ENCODE results near the gene LPCAT1. TPM values are rescaled to one million over a fixed set of nuclear protein-coding genes. Genes with fewer than 3 reads are reported as not detected.
"Not testable (repeated sequence)": the region's sequence is repeated elsewhere in the genome, so short reads cannot be mapped to it uniquely, and the experiment has no call there.

The LPCAT1 gene
- total RNA-seq, 2 experiments from 2014 or later = 60.8 to 68.3 TPM

DNA sequence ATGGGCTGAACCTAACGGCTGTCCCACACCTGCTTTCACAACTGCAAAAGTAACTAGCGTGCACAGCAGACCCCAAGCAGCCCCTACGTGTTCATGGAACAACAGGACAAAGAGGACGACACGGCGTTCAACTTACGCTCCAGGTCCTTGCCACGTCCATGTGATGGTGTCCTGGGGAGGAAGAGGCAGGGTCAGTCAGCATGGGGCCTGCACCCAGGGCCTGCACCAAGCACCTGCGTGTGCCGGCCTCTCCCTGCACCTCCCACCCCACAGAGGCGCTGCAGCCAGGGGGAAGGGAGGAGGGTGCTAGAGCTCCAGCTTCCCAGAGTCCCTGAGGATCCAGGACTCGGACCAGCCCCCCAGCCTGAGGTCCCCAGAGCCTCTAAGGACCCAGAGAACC, 43.0 kb downstream of the LPCAT1 start:
- Mint-ChIP-seq H3K27ac (no peak overlapping the region), H3K4me3 (no peak overlapping the region), H3K4me1 (ENCODE audit: low read depth) (no peaks in the 10 kb centered on the region), H3K36me3 (ENCODE audit: low read depth) (peaks cover 8% of the 10 kb centered on the region), H3K9me3 (ENCODE audit: insufficient read depth) (no peaks in the 10 kb centered on the region), H3K27me3 (ENCODE audit: low read depth) (no peaks in the 10 kb centered on the region)
- no peak for DNase-seq
- ATAC-seq = no peak
- ChIA-PET POLR2A (no interaction called here), CTCF (interaction anchor here (1.1 to 2.7 kb wide), 5 partner anchors 9 to 164 kb away, joined by 3 to 16 read pairs (median 4); no protein-coding TSS in a partner anchor)

DNA sequence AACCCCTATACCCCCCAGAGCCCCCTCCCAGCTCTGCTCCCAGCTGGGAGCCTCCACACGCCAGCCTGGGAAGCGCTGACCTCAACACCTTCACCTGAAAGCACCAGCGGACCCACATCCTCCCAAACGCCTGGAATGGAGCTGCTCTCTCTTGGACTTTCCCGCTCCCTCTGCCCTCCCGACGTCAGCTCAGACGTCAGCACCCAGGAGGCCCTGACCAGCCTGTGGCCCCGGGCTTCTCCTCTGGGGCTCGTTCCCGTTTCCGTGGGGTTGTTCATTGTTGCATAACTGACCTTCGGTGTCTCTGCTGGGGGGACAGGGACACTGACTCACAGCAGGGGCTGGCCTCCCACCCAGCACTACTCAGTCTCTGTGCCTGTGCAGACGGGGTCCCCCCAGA, 43.5 kb downstream of the LPCAT1 start:
- Mint-ChIP-seq H3K27ac (no peak overlapping the region), H3K36me3 (ENCODE audit: low read depth) (peaks cover 8% of the 10 kb centered on the region), H3K4me3 (no peak overlapping the region), H3K4me1 (ENCODE audit: low read depth) (no peaks in the 10 kb centered on the region), H3K27me3 (ENCODE audit: low read depth) (no peaks in the 10 kb centered on the region), H3K9me3 (ENCODE audit: insufficient read depth) (no peaks in the 10 kb centered on the region)
- no peak for DNase-seq
- ChIA-PET CTCF (interaction anchor here (0.9 to 2.7 kb wide), 6 partner anchors 9 to 307 kb away, joined by 3 to 16 read pairs (median 4); no protein-coding TSS in a partner anchor), POLR2A (no interaction called here)
- ATAC-seq = no peak

DNA sequence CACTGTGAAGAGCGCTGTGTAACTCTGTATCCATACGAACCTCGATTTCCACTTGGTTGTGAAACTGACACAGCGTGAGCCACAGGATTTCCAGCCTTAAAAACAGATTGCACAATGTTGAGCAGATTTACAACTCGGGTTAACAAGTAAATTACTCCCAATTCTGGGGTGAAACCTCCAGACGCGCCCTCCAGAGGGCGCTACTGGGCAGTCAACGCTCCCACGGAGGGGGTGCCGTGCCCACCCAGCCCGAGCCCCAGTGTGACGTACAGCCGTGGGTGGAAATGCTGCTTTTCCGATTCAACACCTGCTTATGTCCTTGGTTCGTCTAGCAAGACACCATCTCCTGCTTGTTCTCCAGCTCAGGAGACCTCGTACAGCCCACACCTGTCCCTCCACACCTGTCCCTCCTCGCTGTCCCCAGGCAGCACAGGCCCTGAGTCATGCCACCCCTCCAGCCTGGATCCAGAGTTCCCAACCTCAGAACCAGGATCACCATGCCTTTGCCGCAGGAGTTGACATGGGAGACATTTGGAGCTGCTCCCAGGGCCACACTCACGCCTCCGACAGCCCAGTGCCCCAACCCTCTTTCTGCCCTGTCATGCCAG, 44.1 kb downstream of the LPCAT1 start:
- Mint-ChIP-seq H3K9me3 (ENCODE audit: insufficient read depth) (no peaks in the 10 kb centered on the region), H3K4me3 (no peak overlapping the region), H3K4me1 (ENCODE audit: low read depth) (no peaks in the 10 kb centered on the region), H3K27ac (no peak overlapping the region), H3K27me3 (ENCODE audit: low read depth) (no peaks in the 10 kb centered on the region), H3K36me3 (ENCODE audit: low read depth) (peaks cover 8% of the 10 kb centered on the region)
- CTCF ChIA-PET = interaction anchor here (0.9 to 2.7 kb wide), 7 partner anchors 9 to 307 kb away, joined by 3 to 16 read pairs (median 4); no protein-coding TSS in a partner anchor
- POLR2A ChIA-PET = no interaction called here
- peak; percentile 43 for DNase-seq
- ATAC-seq = no peak

DNA sequence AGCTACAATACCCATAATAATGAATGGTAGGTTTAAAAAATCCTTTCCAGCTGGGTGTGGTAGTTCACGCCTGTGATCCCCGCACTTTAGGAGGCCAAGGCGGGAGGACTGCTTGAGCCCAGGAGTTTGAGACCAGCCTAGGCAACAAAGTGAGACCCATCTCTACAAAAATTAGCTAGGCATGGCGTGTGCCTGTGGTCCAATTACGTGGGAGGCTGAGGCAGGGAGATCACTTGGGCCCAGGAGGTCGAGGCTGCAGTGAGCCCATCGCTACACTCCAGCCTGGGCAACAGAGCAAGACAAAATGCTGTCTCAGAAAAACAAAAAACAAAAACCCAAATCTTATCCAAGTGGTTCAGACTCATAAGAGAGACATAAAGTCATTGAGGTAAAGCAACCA, 44.7 kb downstream of the LPCAT1 start:
- Mint-ChIP-seq H3K4me3 (no peak overlapping the region), H3K4me1 (ENCODE audit: low read depth) (no peaks in the 10 kb centered on the region), H3K9me3 (ENCODE audit: insufficient read depth) (no peaks in the 10 kb centered on the region), H3K27me3 (ENCODE audit: low read depth) (no peaks in the 10 kb centered on the region), H3K36me3 (ENCODE audit: low read depth) (peaks cover 8% of the 10 kb centered on the region), H3K27ac (no peak overlapping the region)
- ChIA-PET POLR2A (no interaction called here), CTCF (interaction anchor here (0.9 to 2.7 kb wide), 5 partner anchors 9 to 306 kb away, joined by 3 to 16 read pairs (median 4); no protein-coding TSS in a partner anchor)
- DNase-seq (no peak), ATAC-seq (no peak)

DNA sequence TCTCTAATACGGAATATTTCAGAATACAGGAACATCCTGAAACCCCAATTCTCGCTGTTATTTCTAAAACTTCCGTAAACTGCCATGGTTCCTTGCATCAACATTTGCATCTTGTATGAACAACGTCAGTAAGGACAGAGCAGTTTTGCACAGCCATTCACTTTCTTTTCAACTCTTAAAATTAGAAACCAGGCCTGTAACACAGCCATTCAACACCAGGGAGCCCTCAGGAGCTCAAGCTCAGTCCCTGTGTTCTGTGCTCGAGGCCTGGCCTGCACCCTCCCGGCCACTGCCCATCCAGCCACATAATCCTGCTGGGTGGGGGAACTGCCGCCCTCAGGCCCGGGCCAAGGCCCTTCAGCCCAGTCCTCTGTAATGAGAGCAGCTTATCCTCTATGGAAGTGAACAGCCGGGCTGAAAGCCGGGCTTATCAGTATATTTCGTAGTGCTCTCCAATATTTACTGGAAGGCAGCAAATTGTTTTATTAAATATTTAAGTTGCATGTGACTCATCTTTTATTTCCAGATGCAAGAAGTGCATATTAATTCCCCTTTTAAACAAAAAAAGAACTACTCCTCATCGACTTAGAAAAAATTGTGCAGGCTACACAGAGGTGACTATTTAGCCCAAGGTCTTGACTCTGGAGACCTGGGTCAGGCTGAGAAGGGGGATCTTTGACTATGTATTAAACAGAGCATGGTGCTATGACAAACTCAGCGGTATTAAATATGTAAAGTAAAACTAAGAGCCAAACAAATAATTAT, 45.3 kb downstream of the LPCAT1 start:
- ATAC-seq = no peak
- H3K27me3 Mint-ChIP-seq (ENCODE audit: low read depth) = no peaks in the 10 kb centered on the region
- H3K9me3 Mint-ChIP-seq (ENCODE audit: insufficient read depth) = no peaks in the 10 kb centered on the region
- POLR2A ChIA-PET = no interaction called here
- H3K4me1 Mint-ChIP-seq (ENCODE audit: low read depth) = no peaks in the 10 kb centered on the region
- H3K4me3 Mint-ChIP-seq = no peak overlapping the region
- CTCF ChIA-PET = interaction anchor here (1.0 to 2.7 kb wide), 3 partner anchors 14 to 164 kb away, joined by 3 to 11 read pairs (median 3); no protein-coding TSS in a partner anchor
- H3K36me3 Mint-ChIP-seq (ENCODE audit: low read depth) = peaks cover 8% of the 10 kb centered on the region
- no peak overlapping the region for H3K27ac Mint-ChIP-seq
- no peak for DNase-seq

DNA sequence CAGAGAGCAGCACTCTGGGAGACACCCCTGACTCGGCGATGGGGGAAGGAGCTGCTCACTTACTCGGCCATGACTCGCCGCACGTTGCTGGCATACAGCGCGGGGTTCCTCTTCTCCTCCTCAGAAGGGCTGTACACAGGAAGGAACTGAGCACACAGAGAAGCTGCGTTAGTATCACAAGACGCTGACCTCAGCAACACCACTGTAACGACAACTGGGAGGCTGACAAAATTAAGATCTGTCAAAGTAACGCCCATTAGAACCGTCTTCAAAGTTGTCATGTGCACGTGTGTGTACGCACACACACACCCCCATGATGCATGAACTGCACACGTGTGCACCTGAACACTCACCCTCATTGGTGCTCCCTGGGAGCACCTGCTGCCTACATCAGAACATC, 46.4 kb downstream of the LPCAT1 start:
- ChIA-PET POLR2A (no interaction called here), CTCF (interaction anchor here (1.0 kb wide), 1 partner anchor 97 kb away, joined by 3 read pairs; no protein-coding TSS in a partner anchor)
- DNase-seq (no peak), ATAC-seq (no peak)
- peaks cover 11% of the 10 kb centered on the region for H3K36me3 Mint-ChIP-seq (ENCODE audit: low read depth)
- H3K27me3 Mint-ChIP-seq (ENCODE audit: low read depth) = no peaks in the 10 kb centered on the region
- no peak overlapping the region for H3K27ac Mint-ChIP-seq
- no peaks in the 10 kb centered on the region for H3K4me1 Mint-ChIP-seq (ENCODE audit: low read depth)
- no peaks in the 10 kb centered on the region for H3K9me3 Mint-ChIP-seq (ENCODE audit: insufficient read depth)
- no peak overlapping the region for H3K4me3 Mint-ChIP-seq

DNA sequence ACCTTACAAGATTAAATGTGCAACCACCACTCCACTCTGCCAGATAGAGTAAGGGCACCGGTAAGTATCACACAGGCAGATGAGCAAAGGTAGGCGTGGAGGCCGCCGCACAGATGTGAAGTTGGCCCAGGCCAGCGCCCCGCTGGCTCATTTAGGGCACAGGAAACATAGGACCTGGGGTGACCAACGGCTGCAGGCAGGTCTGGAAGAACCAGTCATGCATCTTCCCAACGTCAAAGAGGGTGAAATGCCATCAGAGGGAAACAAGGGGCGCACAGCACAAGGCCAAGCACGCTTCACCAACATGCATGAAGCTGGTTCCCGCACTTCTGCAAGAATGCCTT, 46.8 kb downstream of the LPCAT1 start:
- Mint-ChIP-seq H3K27ac (no peak overlapping the region), H3K9me3 (ENCODE audit: insufficient read depth) (no peaks in the 10 kb centered on the region), H3K4me1 (ENCODE audit: low read depth) (no peaks in the 10 kb centered on the region), H3K36me3 (ENCODE audit: low read depth) (peaks cover 12% of the 10 kb centered on the region), H3K4me3 (no peak overlapping the region), H3K27me3 (ENCODE audit: low read depth) (no peaks in the 10 kb centered on the region)
- ChIA-PET CTCF (no interaction called here), POLR2A (no interaction called here)
- DNase-seq = no peak
- ATAC-seq = no peak

DNA sequence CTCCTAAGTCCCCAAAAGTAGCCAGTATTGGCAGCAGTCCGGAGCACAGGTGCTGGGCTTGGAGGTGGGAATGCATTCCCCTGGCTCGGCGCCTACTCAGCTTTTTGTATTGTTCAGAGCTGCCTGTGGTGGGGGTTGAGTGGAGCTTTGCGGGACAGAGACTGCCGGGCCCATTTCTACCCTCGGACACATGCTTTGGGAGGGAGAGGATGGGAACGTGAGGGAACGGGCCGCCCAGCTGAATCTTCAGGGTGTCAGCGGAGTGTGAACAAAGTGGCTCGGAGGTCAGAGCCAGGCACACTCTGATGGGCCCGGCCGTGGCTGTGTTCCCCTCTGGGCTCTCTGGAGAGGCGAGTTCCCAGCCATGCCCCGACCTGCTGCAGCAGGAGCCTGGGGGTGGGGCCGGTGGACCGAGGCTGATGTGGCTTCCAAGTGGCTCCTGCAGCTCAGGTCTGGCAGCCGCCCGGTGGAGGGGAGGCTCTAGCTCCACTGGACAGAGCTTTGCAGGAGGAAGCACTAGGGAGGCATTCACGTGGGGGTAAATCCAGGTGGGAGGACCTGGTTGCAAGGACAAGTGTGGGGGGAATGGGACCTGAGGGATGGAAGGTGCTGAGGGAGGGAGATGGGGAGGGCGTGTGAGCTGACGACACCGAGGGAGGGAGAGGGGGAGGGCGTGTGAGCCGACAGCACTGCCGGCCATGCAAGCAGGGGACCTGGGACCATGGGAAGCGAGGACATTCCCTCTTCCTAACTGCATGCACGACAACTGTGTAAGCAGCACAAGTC, 47.4 kb downstream of the LPCAT1 start:
- DNase-seq (no peak), ATAC-seq (no peak)
- Mint-ChIP-seq H3K27ac (no peak overlapping the region), H3K4me3 (no peak overlapping the region), H3K36me3 (ENCODE audit: low read depth) (peaks cover 12% of the 10 kb centered on the region), H3K9me3 (ENCODE audit: insufficient read depth) (no peaks in the 10 kb centered on the region), H3K4me1 (ENCODE audit: low read depth) (no peaks in the 10 kb centered on the region), H3K27me3 (ENCODE audit: low read depth) (no peaks in the 10 kb centered on the region)
- CTCF ChIA-PET = no interaction called here
- POLR2A ChIA-PET = no interaction called here

DNA sequence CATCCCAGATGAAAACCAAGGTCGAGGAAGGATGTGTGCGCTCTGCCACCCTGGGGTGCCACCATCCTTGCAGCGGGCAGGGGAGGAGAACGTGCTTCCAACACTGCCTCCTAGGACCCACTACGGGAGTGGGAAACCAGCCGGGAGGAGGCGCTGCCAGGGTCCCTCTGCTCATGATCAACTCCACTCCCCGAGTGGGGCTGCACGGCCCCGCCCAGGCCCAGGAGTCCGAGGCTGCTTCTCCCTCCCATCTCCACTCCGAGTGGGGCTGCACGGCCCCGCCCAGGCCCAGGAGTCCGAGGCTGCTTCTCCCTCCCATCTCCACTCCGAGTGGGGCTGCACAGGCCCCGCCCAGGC, 48.2 kb downstream of the LPCAT1 start:
- H3K27me3 Mint-ChIP-seq (ENCODE audit: low read depth); H3K4me3 Mint-ChIP-seq; H3K4me1 Mint-ChIP-seq (ENCODE audit: low read depth); CTCF ChIA-PET; DNase-seq; POLR2A ChIA-PET; H3K9me3 Mint-ChIP-seq (ENCODE audit: insufficient read depth); H3K27ac Mint-ChIP-seq; ATAC-seq: not testable (repeated sequence)
- H3K36me3 Mint-ChIP-seq (ENCODE audit: low read depth) = peaks cover 12% of the 10 kb centered on the region

DNA sequence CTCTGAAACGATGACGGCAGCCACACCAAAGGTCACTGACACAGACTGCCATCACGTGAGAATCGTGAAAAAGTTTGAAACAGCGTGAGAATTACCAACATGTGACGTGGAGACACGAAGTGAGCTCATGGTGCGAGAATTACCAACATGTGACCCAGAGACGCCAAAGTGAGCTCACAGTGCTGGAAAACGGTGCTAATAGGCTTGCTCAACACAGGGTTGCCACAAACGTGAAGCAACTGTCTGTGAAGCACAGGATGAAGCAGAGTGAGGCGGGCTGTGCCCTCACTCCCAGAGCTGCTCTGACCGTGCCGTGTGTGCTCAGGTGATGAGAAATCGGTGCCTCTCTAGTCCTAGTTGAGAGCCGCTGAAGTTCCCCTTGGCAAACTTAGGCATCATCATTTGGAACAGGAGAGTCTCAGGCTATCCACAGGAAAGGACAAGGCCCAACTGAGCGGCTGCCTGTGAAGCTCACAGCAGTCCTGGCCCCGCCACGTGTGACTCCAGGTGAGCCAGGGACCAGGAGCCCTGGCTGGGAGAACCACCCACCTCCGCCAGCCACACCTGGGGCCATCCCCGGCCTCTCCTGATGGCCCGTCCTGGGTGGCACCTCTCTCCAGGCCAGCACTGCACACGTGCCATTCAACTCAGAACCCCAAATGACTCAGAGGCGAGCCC, 48.8 kb downstream of the LPCAT1 start:
- no peaks in the 10 kb centered on the region for H3K27me3 Mint-ChIP-seq (ENCODE audit: low read depth)
- no peak overlapping the region for H3K27ac Mint-ChIP-seq
- ATAC-seq = no peak
- CTCF ChIA-PET = interaction anchor here (1.3 kb wide), 1 partner anchor 170 kb away, joined by 5 read pairs; no protein-coding TSS in a partner anchor
- POLR2A ChIA-PET = no interaction called here
- H3K36me3 Mint-ChIP-seq (ENCODE audit: low read depth) = peaks cover 12% of the 10 kb centered on the region
- no peak overlapping the region for H3K4me3 Mint-ChIP-seq
- H3K9me3 Mint-ChIP-seq (ENCODE audit: insufficient read depth) = no peaks in the 10 kb centered on the region
- no peak for DNase-seq
- no peaks in the 10 kb centered on the region for H3K4me1 Mint-ChIP-seq (ENCODE audit: low read depth)

DNA sequence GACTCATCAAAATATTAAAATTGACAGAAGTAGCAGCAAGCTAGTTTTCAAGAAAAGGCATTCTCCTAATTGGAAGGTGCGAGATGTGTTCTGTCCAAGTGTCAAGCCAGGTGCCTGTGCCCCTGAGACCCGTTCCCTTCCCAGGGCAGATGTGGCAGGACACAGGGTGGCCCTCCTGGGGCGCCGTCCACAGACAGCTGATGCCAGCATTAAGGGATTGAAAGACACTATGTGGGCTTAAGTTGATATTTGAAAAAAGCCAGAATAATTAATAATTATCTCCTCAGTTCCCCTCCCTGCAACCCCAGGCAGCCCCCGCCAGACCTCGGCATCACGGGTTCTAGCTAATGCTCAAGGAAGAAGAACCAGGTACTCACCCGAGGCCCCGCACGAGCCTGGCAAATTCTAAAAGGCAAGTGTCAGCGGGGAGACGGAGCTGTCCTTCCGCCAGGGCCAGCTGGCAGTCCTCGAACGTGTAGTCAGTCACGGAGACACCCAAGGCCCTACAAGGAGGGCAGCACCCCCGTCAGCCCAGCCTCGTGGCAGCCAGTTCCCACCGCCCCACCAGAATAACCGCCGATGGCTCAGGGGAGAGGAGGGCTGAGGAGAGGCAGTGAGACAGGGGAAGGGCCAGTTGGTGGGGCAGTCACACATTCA, 49.4 kb downstream of the LPCAT1 start:
- POLR2A ChIA-PET = no interaction called here

More for the DNA sequence above, 49.4 kb downstream of the LPCAT1 start:
- H3K4me3 Mint-ChIP-seq = no peak overlapping the region
- CTCF ChIA-PET = interaction anchor here (1.3 kb wide), 1 partner anchor 171 kb away, joined by 5 read pairs; no protein-coding TSS in a partner anchor
- no peak overlapping the region for H3K27ac Mint-ChIP-seq
- no peak for DNase-seq
- no peaks in the 10 kb centered on the region for H3K9me3 Mint-ChIP-seq (ENCODE audit: insufficient read depth)
- H3K36me3 Mint-ChIP-seq (ENCODE audit: low read depth) = peaks cover 12% of the 10 kb centered on the region
- no peaks in the 10 kb centered on the region for H3K4me1 Mint-ChIP-seq (ENCODE audit: low read depth)
- no peaks in the 10 kb centered on the region for H3K27me3 Mint-ChIP-seq (ENCODE audit: low read depth)
- no peak for ATAC-seq
